ENCODE data around the gene BAIAP2L2.

GRCh38 chr22:38038890-38039812 is 71.3 kb downstream of the BAIAP2L2 start:
- no peak for TF ChIP-seq TSHZ2 (CRISPR knock-in tag; IDR thresholded peaks at IDR 0.05)
- TF ChIP-seq BACH2 (CRISPR knock-in tag; IDR thresholded peaks at IDR 0.05; ENCODE audit: borderline replicate concordance): no peak

Measured in SK-N-SH treated with all-trans-retinoic acid at 6 μM for 48 hours (cell line).